ENCODE data around the gene ATP9B.

DNA sequence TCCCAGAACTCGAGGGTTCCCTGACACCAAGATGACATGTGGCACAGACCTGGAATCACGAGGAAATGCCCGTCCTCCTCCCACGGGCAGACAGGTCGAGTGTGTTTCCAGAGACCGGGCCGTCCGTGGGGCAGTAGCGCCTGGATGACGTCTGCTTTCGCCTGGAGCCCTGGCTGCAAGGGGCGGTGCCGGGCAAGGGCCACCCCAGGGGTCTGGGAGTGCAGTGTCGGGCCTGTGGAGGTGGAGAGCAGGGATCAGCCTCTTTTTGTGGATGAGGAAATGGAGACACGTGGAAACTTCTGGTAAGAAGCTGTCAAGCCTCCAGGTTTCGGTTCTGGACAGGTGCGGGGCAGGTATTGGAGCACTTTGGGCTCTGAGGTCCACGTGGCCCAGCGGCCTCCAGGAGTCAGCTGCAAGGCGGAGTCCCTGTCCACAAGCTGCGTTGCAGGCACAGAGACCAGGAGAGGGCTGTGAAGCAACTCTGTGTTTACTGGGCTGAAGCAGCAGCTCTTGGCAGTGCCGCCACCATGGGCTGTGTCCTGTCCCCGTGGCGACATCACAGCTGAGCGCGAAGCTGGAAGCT lies 352.2 kb downstream of the ATP9B start:
- TF ChIP-seq, protein P1, sequence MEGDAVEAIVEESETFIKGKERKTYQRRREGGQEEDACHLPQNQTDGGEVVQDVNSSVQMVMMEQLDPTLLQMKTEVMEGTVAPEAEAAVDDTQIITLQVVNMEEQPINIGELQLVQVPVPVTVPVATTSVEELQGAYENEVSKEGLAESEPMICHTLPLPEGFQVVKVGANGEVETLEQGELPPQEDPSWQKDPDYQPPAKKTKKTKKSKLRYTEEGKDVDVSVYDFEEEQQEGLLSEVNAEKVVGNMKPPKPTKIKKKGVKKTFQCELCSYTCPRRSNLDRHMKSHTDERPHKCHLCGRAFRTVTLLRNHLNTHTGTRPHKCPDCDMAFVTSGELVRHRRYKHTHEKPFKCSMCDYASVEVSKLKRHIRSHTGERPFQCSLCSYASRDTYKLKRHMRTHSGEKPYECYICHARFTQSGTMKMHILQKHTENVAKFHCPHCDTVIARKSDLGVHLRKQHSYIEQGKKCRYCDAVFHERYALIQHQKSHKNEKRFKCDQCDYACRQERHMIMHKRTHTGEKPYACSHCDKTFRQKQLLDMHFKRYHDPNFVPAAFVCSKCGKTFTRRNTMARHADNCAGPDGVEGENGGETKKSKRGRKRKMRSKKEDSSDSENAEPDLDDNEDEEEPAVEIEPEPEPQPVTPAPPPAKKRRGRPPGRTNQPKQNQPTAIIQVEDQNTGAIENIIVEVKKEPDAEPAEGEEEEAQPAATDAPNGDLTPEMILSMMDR (conservative IDR thresholded peaks at IDR 0.05 in 1 of 2, IDR thresholded peaks at IDR 0.05 in 1 of 2; ENCODE audit: extremely low read depth in 1 of 2, insufficient read depth in 1 of 2, low read depth in 1 of 2, low read length in 2 of 2), result no peak
- no peak for TF ChIP-seq EZH2 (IDR thresholded peaks at IDR 0.05; ENCODE audit: borderline replicate concordance, low read length)
